Activated CD4-positive, CD25-positive, alpha-beta regulatory T cell (primary cell): ENCODE results near the gene SLC6A6.

Experiments used
- DNase-seq, 4 experiments: peaks; one replicate each; lab custom pipeline; 2025; lab: John Stamatoyannopoulos, UW

SLC6A6 gene

GRCh38 chr3:14402304-14402811 is at the start of gene SLC6A6:
Gene SLC6A6, plus strand, starts transcription at chr3:14402606. Its CDS starts 41,029 bp downstream, at chr3:14443635.
- DNase-seq = peak; percentile 82 to 95 (median 91)

GRCh38 chr3:14353502-14353901 is 48.9 kb upstream of the SLC6A6 start:
- no peak for DNase-seq

GRCh38 chr3:14357463-14357862 is 44.9 kb upstream of the SLC6A6 start:
- no peak for DNase-seq

GRCh38 chr3:14358426-14359211 is 43.8 kb upstream of the SLC6A6 start:
- DNase-seq = no peak

- no peak for DNase-seq
These were observed 43.1 kb upstream of the SLC6A6 start for GRCh38 chr3:14359348-14359747.

DNA sequence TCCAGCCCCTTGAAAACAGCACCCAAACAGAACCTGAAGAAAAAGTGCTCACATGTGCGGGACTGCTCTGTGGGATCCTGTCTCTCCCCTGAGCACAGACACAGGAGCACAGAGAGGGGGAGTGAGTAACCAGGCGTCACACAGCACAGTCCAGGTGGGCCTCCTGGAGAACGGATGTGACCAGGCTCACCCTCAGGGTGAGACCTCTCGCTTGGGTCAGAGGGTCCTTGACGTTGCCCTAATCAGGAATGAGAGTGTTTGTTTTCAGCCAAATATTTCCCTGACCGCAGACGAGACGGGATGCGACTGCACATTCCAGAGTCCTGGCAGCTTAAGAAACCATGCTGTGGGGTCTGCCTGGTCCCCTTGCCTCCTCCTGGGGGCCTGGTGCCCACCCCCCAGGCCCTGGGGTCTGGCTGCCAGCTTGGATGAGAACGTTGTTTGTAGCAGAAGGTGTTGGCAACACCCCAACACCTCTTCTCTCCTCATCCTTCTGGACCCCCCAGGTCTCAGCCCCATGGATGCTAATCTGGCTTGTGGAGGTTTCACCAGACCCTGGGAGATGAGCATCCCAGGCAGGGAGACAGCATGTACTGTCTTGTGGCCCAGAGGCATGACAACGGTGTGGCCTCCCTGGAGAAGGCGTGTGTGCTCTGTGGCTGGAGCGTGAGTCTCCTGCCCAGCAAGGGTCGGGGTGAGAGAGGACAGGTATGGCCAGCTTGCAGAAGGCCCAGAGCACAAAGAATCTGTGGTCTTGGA is 42.1 kb upstream of the SLC6A6 start:
- DNase-seq = no peak

DNA sequence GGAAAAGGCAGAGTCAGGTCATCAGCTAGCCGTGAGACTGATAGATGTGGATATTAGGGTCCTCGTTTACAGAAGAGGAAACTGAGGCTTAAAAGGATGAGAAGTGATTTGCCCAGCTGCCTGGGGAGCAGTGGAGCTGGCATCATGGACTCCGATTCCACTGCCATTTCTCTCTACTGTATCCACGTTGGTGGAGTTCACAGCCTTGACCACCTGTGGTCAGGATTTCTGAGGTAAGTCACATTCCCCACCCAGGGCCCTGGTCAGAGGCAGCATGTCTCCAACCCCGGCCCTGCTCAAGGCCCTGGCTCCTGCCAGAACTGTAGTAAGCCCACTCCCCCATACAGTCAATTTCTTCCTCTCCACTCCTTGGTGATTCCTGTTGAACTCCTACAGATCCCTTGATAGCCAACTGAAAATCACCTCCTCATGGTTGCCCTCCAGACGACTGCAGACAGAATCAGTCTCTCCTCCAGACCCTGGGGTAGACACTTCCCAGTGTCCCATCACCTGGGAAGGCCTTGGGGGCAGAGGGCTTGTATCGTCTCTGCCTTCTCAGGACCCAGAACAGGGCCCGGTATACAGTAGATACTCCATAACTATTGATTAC is 41.2 kb upstream of the SLC6A6 start:
- DNase-seq = no peak

DNA sequence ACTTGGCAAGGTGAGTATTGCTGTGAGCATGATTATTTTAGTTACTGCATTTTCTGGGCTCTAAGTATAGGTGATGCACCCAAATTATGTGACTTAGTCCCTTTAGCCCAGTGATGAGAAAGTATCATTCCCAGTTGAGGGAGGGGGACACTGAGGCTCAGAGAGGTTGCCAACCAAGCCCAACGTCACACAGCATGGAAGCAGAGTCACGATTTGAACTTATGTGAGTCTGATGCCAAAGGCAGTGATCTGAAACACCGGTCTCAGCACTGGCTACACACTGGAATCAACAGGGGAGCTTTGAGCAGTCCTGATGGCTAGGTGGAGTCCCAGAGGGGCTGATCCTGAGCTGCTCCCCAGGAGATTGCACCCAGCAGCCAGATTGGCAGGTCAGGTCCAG is 39.5 kb upstream of the SLC6A6 start:
- no peak for DNase-seq

GRCh38 chr3:14363379-14363778 is 39.0 kb upstream of the SLC6A6 start:
- no peak for DNase-seq

DNA sequence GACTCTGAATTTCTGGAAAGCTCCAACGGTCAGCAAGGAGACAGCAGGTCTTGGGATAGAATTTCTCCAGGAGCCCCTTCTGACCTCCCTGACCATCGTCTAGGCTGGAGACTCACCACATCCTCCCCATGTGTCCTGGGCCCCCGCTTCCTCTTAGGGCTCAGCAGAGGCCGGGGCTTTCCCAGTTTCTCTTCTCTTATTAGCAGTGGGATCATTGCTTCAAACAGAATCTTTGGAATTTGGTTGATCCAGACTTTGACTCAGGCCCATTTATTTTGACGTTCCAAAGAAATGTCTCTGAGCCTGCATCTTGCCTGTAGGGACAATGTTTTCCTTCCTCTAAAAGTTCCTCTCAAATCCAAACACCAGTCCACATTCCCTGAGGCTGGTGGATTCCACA is 38.4 kb upstream of the SLC6A6 start:
- DNase-seq = no peak

- no peak for DNase-seq
These were observed 37.7 kb upstream of the SLC6A6 start for GRCh38 chr3:14364580-14365292.

- DNase-seq = no peak
These were observed 36.2 kb upstream of the SLC6A6 start for GRCh38 chr3:14366248-14366647.

DNA sequence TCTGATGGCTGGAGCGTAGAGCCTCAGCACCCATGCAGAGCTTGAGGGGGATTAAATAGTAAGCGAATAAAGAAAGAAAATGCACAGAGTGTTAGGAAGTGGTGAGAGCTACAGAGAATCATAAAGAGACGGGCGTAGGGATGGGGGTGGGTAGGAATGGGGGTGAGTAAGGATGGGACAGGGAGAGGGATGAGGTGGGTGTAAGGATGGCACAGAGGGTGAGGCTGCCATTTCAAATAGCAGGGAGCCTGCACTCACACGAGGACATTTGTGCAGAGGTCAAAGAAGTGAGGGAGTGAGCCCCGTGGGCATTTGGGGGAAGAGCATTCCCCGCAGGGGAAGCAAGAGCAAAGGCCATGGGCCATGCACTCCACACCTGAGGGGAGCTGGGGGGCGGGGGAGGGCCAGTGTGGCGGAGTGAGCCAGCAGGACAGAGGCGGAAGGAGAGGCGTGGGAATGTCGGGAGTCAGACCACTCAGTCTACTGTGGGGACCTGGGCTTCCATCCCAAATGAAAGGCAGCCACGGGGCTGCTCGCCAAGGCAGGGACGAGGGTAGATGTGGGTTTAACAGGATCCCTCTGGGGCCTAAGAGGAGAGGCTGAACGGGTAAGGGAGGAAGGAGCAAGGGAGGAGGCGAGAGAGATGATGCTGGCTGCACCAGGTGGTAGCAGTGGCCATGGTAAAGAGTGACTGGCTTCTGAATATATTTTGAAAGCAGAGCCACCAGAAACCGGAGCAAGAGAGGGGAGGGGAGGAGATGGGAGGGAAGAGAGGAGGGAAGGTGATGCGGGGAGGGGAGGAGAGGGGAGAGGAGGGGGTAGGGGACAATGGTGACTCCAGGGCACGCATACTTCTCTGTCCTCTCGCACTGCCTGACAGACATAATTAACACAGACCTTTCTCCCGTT is 35.2 kb upstream of the SLC6A6 start:
- DNase-seq = no peak

DNA sequence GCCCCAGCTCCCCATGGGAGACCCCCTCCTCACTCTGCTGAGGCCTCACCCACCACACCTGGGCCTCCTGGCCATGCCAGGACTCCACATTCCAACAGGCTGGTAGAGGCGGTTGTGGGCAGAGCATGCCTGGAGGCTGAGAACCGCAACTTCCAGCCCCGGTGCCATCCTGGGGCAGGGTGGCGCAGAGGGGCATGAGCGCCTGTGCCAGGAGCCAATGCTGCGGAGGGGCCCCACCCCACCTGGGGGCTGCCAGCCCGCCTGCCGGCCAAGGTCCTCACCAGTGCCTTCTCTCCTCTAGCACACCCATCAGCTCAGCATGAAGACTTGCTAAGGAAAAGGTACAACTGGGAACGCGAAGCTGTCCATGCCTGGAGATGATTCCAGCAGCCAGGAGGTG is 34.3 kb upstream of the SLC6A6 start:
- no peak for DNase-seq

- no peak for DNase-seq
These were observed 33.5 kb upstream of the SLC6A6 start for GRCh38 chr3:14368885-14369284.

- no peak for DNase-seq
These were observed 32.4 kb upstream of the SLC6A6 start for GRCh38 chr3:14369675-14370669.

DNA sequence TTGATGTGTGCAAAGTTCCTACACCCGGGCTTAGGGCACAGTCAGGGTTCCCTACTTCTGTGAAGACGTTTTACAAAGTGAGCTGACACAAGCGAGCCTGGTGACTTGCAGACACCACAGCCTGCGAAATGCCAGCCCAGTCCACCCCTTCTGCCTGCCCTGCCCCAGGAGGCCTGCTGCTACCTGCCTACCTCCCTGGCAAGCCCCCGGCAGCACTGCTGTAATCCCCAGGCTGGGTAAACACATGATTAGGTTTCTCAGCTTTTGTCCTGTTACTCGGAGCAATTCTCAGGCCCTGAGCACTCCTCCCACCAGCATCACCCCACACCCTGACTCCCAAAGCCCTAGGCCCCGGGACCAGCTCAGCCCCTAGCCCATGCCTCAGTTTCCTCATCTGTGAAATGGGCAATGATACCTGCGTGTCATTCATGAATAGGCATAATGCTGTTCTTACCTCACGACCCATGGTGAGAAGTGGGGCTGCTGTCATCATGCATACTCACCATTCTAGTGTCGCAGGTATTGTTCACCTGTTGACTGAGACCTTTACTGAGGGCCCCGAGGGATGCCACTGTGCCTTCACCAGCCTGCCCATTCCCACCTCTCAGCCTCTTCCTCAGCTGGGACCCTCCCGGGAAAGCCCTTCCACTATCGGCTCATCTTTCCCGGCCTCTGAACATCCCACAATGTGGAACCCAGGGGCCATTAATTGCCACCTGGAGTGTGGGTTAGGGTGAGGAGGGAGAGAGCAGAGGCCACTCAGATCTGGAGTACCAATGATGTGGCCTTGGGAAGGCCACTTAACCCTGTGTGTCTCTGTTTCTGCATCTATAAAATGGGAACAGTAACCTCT is 31.5 kb upstream of the SLC6A6 start:
- no peak for DNase-seq

- DNase-seq = no peak
These were observed 30.6 kb upstream of the SLC6A6 start for GRCh38 chr3:14371573-14372474.
